Stimulated activated CD4-positive, alpha-beta T cell treated with anti-CD3 and anti-CD28 coated beads, TNF-alpha, amount 100 ng/mL, for 24 hours (primary cell): Measurements from ENCODE around the gene AIM2.

Experiments used
- DNase-seq, 3 experiments: peaks; one replicate each; pipeline ENCODE4 v3.0.0-alpha.2; 2020; ENCODE audit warnings: low read depth in 3 of 3

The AIM2 gene

GRCh38 chr1:159014851-159015250 lies 61.7 kb downstream of the AIM2 start:
- no peak for DNase-seq

GRCh38 chr1:159014003-159014571 lies 62.5 kb downstream of the AIM2 start:
- DNase-seq, result no peak

- DNase-seq, result peak in 2 of 3 experiments; percentile 38 to 60
Observed at GRCh38 chr1:159012495-159012894, 64.1 kb downstream of the AIM2 start.
